Endodermal cell (in vitro differentiated cells): ENCODE results near the gene ZDHHC14. TPM values are rescaled to one million over a fixed set of nuclear protein-coding genes. Genes with fewer than 3 reads are reported as not detected.

Source experiments
- DNase-seq: peaks from one replicate; pipeline ENCODE4 v3.0.0-alpha.2; 2017
- H3K27ac ChIP-seq: 2 replicates; pipeline ENCODE4 v1.5.1; 2013; ENCODE audit warnings: mild to moderate bottlenecking, low read depth, low read length, moderate library complexity
- H3K27me3 ChIP-seq: 2 replicates; pipeline ENCODE4 v1.6.1; 2013; ENCODE audit warnings: mild to moderate bottlenecking, low read length, moderate library complexity; ENCODE audit not compliant: insufficient read depth, control insufficient read depth, poor library complexity, severe bottlenecking
- H3K36me3 ChIP-seq: 2 replicates; pipeline ENCODE4 v1.7.0; 2013; ENCODE audit warnings: mild to moderate bottlenecking, low read length, moderate library complexity; ENCODE audit not compliant: control insufficient read depth, insufficient read depth
- H3K4me1 ChIP-seq: one replicate; pipeline ENCODE4 v1.7.0; 2013; ENCODE audit warnings: low read length; ENCODE audit not compliant: control insufficient read depth, insufficient read depth
- H3K4me3 ChIP-seq: 2 replicates; pipeline ENCODE4 v1.5.1; 2013; ENCODE audit warnings: mild to moderate bottlenecking, low read length, moderate library complexity
- H3K9ac ChIP-seq: 2 replicates; pipeline ENCODE4 v1.6.1; 2013; ENCODE audit warnings: mild to moderate bottlenecking, low read length, moderate library complexity; ENCODE audit not compliant: poor library complexity, severe bottlenecking; ENCODE audit errors: extremely low read depth
- H3K9me3 ChIP-seq: 2 replicates; pipeline ENCODE4 v1.6.1; 2013; ENCODE audit warnings: mild to moderate bottlenecking, low read length, moderate library complexity; ENCODE audit not compliant: control insufficient read depth
- H3K27ac Mint-ChIP-seq: 2 replicates; pipeline ENCODE4 v1.8.0; 2020; ENCODE audit warnings: mixed read lengths
- H3K27me3 Mint-ChIP-seq: 2 replicates; pipeline ENCODE4 v1.8.0; 2021; ENCODE audit warnings: mild to moderate bottlenecking, mixed read lengths; ENCODE audit not compliant: insufficient read depth
- H3K36me3 Mint-ChIP-seq: 2 replicates; pipeline ENCODE4 v1.8.0; 2020; ENCODE audit warnings: low read depth, mixed read lengths
- H3K4me1 Mint-ChIP-seq: 2 replicates; pipeline ENCODE4 v1.8.0; 2020; ENCODE audit warnings: mixed read lengths
- H3K4me3 Mint-ChIP-seq: 2 replicates; pipeline ENCODE4 v1.8.0; 2020; ENCODE audit warnings: mild to moderate bottlenecking, moderate library complexity, mixed read lengths
- H3K9me3 Mint-ChIP-seq: 2 replicates; pipeline ENCODE4 v1.8.0; 2020; ENCODE audit warnings: mild to moderate bottlenecking, mixed read lengths
- whole genome bisulfite sequencing, 2 experiments: methylation state at CpG; one replicate each; pipeline versions ENCODE4 v1.1.5 to v1.1.7; 2013; ENCODE audit warnings: missing lambda C conversion rate in 2 of 2, mixed read lengths in 1 of 2; ENCODE audit not compliant: insufficient coverage in 1 of 2, insufficient read length in 1 of 2; 5-methylcytosine and 5-hydroxymethylcytosine counted together
- total RNA-seq, 2 donors: library from RNA; stranded (reverse); fragmentation: NEBNext Ultra II Directional in 1 of 2; extraction: Animal tissue kit (Norgen Biotek cat#: 25700) in 1 of 2; gene quantifications; 2 replicates in 1 of 2; 3 replicates in 1 of 2; pipeline ENCODE4 v1.2.1, GENCODE V29; 2021
- TF ChIP-seq, protein P1 (sequence below): fragments of 200-600 bp; sonication (generic); conservative IDR thresholded peaks from 2 replicates; pipeline ENCODE4 v1.5.0; 2021; ENCODE audit warnings: antibody characterized with exemption, mild to moderate bottlenecking

ZDHHC14 gene
- total RNA-seq, 2 donors from 2014 or later: 2.3 to 4.5 TPM

DNA sequence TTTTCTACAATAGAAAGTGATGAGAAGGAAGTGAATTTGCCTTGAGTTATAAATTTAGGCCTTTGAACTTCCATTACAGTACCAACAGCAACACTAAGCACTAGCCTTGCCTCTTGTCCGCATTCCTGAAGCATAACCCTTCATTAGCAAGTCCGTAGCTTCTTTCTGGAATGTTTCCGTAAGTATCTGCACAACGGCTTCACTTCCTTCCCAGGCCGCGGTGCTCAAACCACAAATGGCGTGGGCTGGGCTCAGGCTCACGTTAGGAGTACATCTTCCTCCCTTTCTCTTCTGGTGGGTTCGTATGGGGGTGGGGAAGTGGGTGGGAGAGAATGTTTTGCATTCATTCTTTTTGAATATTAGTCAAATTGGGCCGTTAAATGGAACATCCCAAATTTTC is 248.2 kb downstream of the ZDHHC14 start:
- TF ChIP-seq, protein P1, sequence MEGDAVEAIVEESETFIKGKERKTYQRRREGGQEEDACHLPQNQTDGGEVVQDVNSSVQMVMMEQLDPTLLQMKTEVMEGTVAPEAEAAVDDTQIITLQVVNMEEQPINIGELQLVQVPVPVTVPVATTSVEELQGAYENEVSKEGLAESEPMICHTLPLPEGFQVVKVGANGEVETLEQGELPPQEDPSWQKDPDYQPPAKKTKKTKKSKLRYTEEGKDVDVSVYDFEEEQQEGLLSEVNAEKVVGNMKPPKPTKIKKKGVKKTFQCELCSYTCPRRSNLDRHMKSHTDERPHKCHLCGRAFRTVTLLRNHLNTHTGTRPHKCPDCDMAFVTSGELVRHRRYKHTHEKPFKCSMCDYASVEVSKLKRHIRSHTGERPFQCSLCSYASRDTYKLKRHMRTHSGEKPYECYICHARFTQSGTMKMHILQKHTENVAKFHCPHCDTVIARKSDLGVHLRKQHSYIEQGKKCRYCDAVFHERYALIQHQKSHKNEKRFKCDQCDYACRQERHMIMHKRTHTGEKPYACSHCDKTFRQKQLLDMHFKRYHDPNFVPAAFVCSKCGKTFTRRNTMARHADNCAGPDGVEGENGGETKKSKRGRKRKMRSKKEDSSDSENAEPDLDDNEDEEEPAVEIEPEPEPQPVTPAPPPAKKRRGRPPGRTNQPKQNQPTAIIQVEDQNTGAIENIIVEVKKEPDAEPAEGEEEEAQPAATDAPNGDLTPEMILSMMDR: no peak
- Mint-ChIP-seq H3K9me3 (no peaks in the 10 kb centered on the region), H3K36me3 (no peaks in the 10 kb centered on the region), H3K4me3 (no peak overlapping the region), H3K4me1 (peaks cover 9% of the 10 kb centered on the region), H3K27ac (no peak overlapping the region), H3K27me3 (no peaks in the 10 kb centered on the region)
- WGBS, 2 experiments: 58 to 81% methylated on average over 5 to 9 of the region's 10 CpGs
- Histone ChIP-seq H3K36me3 (no peaks in the 10 kb centered on the region), H3K4me3 (no peak overlapping the region), H3K4me1 (no peaks in the 10 kb centered on the region), H3K9me3 (no peaks in the 10 kb centered on the region), H3K9ac (no peak overlapping the region), H3K27me3 (no peaks in the 10 kb centered on the region), H3K27ac (no peak overlapping the region)
- DNase-seq: no peak

DNA sequence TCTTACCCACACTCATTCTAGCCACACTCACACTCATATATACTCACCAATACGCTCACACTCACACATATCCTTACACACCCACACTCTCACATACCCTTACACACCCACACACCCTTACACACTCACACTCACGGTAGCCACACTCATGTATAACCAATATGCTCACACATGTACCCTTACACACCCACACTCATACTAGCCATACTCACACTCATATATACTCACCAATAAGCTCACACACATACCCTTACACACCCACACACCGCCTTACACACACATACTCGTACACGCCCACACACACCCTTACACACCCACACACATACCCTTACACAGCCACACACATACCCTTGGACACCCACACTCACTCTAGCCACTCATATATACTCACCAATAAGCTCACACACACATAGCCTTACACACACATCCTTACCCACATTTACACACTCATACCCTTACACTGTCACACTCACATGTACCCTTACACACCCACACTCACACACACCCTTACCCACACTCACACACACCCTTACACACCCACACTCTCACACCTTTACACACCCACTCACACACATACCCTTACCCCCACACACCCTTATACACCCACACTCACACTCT is 249.6 kb downstream of the ZDHHC14 start:
- H3K4me3 ChIP-seq: no peak overlapping the region
- no peak for DNase-seq
- TF ChIP-seq, protein P1: no peak
- no peaks in the 10 kb centered on the region for H3K4me1 ChIP-seq
- no peaks in the 10 kb centered on the region for H3K36me3 Mint-ChIP-seq
- peaks cover 9% of the 10 kb centered on the region for H3K4me1 Mint-ChIP-seq
- H3K27me3 ChIP-seq: no peaks in the 10 kb centered on the region
- no peaks in the 10 kb centered on the region for H3K27me3 Mint-ChIP-seq
- no peak overlapping the region for H3K27ac Mint-ChIP-seq
- H3K9me3 ChIP-seq: no peaks in the 10 kb centered on the region
- H3K27ac ChIP-seq: no peak overlapping the region
- H3K4me3 Mint-ChIP-seq: no peak overlapping the region
- no peaks in the 10 kb centered on the region for H3K36me3 ChIP-seq
- 91 to 92% methylated on average over 5 of the region's 5 CpGs for WGBS, 2 experiments
- H3K9me3 Mint-ChIP-seq: no peaks in the 10 kb centered on the region
- no peak overlapping the region for H3K9ac ChIP-seq

- peaks cover 8% of the 10 kb centered on the region for H3K4me1 Mint-ChIP-seq
- no peak overlapping the region for H3K27ac Mint-ChIP-seq
- Histone ChIP-seq H3K36me3 (no peaks in the 10 kb centered on the region), H3K4me1 (no peaks in the 10 kb centered on the region), H3K27ac (no peak overlapping the region), H3K9me3 (no peaks in the 10 kb centered on the region), H3K9ac (no peak overlapping the region), H3K4me3 (no peak overlapping the region), H3K27me3 (no peaks in the 10 kb centered on the region)
- no peaks in the 10 kb centered on the region for H3K36me3 Mint-ChIP-seq
- H3K27me3 Mint-ChIP-seq: no peaks in the 10 kb centered on the region
- 83 to 92% methylated on average over 5 to 7 of the region's 7 CpGs for WGBS, 2 experiments
- no peaks in the 10 kb centered on the region for H3K9me3 Mint-ChIP-seq
- no peak overlapping the region for H3K4me3 Mint-ChIP-seq
- DNase-seq: no peak
- TF ChIP-seq, protein P1: no peak
Measured at GRCh38 chr6:157631412-157631811, 250.4 kb downstream of the ZDHHC14 start.
